CMK (cell line): ENCODE data around the gene TEX51.

Source experiments
- DNase-seq: peaks from one replicate; pipeline ENCODE4 v3.0.0-alpha.2; 2010; ENCODE audit warnings: low read depth

Gene TEX51

DNA sequence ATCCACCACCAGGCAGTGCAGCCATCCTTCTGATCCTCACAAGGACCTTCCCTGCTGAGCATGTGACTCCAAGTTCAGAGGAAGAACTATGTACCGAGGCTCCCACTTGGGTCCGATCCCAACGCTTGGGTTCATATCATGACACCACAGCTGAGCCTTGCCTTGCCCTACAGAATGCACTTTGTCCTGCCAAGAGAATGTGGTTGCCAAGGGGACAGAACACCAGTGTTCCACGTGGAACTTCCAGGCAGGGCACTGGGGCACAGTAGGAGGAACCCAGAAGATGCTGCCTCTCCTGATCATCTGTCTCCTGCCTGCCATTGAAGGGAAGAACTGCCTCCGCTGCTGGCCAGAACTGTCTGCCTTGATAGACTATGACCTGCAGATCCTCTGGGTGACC is at the start of gene TEX51:
Gene TEX51, plus strand, starts transcription at position 255 of the 400 bp plus-strand sequence. Its CDS starts 29 bp downstream, at position 284.
- DNase-seq, result no peak

DNA sequence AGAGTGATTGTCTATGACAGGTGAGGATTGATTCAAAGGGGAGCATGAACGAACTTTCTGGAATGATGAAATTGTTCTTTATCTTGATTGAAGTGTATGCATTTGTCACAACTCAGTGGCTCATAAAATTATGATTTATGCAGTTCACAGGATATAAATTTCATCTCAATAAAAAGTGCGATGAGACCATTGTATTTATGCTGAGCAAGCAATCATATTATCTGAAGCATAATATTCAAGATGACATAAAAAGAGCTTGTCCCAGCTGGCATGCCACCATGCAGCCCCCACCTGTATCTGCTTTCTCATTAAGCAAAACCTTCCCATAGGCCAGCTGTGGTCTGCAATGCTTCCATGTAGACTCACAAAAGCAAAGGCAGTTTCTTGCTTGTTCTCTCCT is 49.6 kb upstream of the TEX51 start:
- no peak for DNase-seq

DNA sequence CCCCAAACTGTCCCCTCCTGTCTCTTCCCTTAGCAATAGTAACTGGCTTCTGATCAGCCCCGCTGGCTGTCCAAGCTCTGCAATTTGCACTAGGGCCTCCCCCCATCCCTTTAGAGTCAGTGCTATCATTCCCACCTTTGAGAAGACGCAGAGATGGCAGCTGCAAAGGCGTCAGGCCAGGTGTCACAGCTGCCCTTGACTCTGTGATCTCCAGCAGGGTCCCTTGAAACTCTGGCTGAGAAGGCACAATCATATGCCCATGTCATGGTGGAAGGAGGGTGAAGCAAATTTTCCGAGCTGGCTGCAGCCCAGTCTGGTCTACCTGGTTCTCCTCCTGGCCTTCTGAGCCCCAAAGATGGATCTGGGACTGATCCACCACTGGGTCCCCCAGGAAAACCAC is 49.2 kb upstream of the TEX51 start:
- no peak for DNase-seq

DNA sequence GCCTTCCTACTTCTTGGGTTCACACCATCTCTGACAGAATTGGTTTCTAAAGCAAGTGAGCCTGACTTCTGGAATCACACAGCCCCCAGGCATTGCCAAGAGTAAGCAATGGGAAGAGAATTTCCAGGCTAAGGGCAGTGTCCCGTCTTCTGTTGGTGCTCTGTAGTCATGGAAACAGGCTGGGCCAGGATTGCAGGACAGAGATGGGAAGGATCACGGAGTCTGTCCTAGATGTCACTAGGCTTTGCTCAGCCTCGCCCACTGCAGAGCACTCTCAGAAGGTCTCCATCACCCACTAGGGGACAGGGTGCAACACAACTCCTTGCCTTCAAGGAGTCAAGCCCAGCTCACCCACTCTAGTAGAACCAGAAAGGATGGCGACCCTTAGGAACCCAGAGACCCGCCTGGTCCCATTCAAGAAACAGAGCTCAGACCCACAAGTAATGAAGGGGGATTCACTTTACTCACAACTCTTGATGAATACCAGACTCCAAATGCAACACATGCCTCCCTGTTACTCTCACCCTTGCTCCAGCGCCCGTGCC is 48.6 kb upstream of the TEX51 start:
- no peak for DNase-seq

DNA sequence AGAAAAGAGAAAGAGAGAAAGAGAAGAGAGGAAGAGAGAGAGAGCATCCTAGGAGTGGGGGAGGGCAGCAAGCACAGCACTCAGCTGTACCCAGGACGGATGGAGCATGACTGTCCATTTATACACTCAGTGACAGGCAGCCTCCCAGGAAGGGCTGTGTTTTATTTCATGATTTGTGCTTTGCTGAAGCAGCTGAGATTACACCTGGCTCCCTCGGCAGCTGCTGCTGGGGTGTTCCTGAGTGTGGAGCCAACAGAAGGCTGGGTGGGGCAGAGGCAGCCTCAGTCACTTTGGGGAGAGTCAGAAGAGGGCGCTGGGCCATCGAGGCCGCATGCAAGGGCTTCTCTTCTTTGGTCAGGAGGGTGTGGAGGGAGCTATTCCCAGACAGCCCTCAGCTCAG is 47.8 kb upstream of the TEX51 start:
- no peak for DNase-seq

DNA sequence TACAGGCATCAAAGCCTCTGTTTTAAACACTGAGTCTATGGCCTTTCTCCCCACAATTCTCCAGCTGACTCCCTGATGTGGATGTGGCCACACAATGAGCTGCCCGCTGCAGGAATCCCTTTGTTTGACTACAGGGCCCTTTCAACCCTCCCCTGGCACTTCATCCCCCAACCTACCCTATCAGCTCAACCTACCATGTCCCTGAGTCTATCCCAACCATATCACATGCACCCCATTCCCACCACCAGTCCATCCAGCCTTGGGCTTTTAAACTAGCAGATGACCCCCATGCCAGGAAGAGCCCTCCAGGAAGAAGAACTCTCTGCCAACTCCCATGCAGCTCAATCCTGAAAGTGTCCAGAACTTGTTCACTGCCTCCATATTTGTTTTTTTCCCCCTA is 46.9 kb upstream of the TEX51 start:
- no peak for DNase-seq

DNA sequence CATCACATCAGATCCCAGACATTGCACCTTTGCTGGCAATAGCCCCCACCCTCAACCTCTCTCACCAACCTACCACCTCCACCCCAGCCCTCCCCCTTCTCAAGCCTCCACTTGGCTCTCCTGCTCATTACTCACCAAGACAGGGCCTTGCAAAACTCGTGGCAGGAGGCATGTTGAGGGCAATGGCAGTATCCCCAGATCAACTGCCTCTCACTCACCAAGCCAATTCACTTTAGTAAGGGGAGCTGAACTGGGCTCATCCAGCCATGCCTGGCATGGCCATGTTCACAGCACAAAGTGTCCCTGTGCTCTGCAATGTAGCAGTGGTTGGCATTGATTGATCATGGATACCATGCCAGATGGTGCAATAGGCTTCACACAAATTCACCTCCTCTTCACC is 46.3 kb upstream of the TEX51 start:
- no peak for DNase-seq

DNA sequence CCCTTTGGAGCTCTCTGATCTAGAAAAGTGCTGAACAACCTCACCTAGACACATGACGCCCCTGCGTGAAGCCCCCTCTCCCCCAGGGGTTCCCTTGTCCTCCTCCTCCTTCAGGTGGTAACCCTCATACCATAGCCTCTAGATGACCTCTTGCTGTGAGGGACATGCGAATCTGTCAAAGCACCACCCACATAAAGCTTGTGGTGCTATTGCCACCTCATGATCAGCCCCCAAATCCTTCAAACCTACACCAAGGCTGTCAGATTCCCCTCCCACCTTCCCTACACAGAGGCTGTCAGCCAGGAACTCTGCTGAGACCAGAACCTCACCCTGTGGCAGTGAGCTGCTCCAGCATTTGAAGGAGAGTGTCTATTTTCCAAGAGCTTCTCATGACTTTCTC is 43.1 kb upstream of the TEX51 start:
- DNase-seq, result no peak

DNA sequence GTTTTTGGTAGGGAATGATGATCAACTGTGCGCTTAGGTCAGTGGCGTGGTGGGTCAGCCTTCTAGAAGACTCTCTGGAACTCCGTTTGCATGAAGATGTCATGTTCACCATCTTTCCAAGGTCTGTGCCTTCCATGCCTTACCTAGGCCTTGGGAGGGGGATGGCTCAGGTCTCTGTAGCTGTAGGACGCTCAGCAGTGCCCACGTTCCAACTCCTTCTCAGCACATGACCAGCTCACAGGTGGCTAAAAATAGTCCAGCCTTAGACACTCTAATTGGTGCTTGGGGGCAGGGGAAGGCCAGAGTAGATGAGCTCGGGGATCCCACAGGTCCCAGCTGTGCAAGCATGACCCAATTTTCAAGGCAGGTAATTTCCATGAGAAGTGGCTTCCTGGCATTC is 42.3 kb upstream of the TEX51 start:
- no peak for DNase-seq

DNA sequence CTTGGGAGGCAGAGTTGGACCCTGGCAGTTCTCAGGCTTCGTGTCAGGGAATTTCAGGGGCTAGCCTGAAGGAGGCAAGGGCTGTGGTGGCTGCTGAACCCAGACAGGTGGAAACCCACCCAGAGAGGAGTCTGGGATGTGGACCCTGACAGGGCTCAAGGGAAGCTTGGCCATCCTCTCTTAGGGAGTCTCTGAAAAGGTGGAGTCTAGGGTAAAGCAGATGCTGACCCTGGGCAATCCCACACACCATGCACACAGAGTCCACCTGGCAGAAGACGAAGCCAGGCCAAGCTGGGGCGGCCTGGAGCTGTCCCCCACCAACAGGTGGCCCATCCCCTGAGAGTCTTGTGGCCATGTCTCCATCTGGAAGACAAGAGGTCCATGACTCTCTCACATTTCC is 41.2 kb upstream of the TEX51 start:
- no peak for DNase-seq

DNA sequence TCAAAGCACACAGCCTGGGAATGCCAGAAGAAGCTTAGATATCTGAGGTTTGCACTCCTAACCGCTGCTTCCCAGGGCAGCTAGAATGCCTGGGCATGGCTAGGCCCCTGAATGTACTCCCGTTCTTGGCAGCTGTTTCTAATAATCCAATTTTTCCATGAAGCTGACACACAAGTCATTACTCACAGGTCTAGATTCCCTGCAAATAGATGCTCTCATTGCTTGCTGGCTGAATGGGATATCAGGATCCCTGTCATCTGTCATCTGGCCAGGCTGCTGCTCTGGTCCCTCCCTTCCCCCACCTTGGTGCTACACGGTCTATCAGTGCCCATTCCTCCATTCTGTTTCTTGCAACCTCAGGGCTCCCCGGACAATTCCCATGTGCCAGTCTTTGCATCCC is 40.7 kb upstream of the TEX51 start:
- no peak for DNase-seq

DNA sequence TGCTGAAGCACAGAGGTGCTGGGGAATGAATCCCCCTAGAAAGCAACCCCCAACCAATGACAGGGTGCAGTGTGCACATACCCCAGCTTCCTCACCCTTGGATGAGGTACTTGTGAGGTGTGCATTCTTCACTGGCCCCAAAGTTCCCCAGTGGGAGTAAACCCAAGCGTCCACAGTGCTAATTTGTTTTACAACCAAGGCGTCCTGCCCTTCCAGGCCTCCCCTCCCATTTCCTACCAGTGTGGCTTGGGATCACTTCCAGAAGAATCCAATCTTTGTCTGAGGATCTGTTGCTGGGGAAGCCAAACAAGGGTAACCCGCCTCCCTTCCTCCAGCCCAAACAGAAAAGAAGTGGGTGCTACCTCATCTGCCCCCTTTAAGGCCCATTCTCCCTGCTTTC is 40.3 kb upstream of the TEX51 start:
- DNase-seq, result no peak

DNA sequence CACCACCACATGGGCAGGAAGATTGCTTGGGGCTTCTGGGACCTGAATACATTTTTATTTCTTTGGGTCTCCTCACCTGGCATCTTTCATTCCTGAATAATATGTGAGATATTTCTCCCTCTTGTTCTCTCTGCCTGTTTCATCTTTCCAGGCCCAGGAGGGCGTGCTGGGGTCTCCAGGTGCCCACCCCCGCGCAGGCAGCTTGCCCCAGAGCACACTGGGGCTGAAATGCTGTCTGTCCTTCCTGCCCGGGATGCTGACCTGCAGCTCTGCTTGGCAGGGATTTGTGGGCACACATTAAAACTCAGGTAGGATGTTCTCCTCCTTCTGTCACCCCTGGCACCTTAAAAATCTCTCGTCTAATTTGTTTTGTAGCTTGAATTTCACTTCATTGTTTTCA is 39.7 kb upstream of the TEX51 start:
- no peak for DNase-seq

DNA sequence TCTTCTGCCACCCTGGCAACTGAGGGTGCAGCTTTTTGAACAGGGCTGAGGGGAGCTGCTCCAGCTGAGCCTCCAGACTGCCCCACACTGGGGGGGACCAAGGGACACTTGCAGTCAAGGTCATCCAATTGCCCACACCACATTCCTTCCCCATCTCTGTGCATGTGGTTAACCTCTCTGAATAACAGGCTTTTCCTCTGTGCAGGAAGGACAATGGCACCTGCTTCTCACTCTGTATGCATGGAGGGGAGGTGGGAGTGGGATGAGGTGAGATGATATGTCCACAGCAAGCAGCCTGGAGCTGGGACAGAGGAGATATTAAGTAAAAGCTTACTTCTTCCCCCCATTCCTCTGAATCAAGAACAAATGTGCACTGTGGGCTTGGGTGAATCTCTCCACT is 39.1 kb upstream of the TEX51 start:
- DNase-seq, result no peak

DNA sequence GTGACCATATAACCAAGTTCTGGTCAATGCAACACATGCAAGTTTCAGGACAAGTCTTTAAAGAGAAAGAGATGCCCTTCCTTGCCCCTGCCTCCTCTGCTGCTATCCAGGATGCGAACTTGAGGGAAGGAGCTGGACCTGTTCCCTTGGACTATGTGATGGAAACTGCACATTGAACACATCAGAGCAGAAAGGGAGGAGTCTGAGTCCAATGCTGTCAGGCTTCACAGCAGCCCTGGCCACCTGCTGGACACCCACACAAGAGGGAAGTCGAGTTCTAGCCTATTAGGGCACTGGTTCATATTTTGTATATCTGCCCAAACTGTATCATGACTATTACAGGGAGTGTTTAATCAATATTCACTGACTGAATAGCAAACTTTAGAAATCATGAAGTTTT is 38.3 kb upstream of the TEX51 start:
- no peak for DNase-seq

DNA sequence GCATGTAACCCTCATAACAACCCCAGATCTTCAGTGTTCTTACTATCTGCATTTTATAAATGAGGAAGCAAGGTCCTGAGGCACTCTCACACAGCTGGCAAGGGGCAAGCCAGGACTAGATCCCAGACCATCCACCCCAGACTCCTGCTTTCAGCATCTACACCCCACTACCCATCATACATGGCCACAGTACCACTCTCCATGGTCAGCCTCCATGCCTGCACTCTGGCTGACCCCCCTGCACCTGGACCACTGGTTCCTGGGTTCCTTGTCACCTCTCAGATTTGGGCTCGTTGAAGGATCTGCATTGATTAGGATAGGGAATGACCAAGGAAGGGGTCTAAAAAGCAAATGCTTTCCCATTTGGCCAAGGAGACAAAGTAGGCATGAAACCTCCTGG is 36.0 kb upstream of the TEX51 start:
- DNase-seq, result no peak

DNA sequence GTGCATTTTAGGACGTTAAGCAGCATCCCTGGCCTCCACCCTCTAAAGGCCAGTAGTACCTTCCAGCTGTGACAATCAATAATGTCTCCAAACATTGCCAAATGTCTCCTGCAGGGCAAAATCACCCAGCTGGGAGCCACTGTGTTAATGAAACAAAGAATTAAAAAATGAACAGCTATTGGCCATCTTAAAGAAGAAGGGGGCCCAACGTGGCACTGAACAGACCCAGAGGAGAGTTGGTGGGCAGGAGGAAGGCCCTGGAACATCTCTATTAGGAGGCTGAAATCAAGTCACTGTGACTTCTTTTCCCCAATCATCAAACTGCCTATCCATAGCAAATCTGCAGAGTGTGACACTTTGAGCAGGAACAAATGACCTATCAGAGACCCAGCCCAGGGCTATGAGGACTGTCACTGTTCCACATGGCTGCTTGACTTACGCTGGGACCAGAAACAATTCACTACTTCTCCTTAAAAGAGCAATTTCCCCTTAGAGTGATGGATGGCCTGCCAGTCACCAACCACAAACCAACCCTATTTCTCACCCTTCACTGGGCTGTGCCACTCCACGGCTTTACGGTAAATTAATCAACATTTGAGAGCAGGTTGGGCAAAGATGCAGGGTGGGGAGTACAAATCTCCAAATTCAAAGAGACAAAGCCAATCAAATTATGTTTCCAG is 35.2 kb upstream of the TEX51 start:
- no peak for DNase-seq

DNA sequence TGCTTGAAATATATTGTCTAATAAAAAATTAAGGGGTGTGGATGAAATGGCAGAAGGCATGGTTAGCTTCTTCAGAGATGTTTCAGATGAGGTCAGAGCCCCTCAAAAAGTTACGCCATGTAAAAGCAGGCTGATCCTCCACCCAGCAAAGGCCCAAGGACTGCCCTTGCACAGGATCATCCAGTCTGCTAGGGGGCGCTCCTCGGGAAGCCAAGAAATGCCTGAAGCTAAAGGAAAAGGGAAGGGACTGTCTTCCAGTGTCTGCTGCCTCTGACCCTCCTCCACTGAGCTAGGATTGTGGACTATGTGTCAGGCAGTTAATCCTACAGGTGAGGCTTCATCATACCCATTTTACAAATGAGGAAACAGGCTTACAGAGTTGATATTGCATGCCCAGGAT is 33.8 kb upstream of the TEX51 start:
- no peak for DNase-seq

DNA sequence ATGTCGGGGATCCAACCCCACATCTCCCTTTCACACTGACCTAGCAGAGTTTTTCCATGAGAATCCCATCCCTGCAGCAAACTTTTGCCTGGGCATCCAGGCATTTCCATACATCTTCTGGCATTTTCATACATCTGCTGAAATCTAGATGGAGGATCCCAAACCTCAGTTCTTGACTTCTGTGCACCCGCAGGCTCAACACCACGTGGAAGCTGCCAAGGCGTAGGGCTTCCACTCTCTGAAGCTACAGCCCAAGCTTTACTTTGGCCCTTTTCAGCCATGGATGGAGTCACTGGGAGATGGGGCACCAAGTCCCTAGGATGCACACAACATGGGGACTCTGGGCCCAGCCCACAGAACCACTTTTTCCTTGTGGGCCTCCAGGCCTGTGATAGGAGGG is 32.2 kb upstream of the TEX51 start:
- DNase-seq, result no peak

DNA sequence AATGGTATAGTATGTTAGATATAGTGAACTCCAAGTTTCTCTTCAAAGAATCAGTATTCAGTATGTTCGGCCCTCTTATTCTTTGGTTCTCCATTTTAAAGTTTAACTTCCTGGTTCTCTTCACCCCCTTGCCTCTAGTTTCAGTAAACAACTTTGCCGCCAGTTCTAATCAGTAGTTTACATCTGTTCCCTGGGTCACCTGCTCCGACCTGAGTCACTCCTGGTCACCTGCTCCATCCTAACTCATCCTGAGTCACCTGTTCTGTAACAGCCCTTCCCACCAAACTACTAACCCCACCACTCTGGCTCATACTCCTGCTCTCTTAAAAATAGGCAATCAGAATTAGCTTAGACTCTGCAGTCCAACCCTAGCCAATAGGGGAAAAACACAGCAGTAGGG is 23.7 kb upstream of the TEX51 start:
- DNase-seq, result no peak

DNA sequence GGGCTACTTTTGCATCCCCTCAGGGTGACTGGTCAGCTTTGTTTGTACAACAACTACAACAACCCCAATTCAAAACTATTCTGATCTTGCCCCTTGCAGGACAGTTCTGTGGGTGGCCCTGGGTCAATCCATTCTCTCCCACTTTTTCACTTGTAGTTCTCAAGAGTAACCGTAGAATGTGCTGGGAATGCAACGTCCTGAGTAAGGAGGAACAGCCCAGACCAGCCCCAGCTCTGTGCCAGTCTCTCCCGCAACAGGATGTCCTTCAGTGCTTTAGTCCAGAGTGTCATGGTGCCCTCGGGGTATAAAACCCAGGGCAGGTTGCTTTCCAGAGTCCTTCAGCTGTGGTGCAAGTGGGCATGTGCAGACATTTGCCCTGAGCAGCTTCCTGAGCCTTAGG is 22.1 kb upstream of the TEX51 start:
- no peak for DNase-seq

DNA sequence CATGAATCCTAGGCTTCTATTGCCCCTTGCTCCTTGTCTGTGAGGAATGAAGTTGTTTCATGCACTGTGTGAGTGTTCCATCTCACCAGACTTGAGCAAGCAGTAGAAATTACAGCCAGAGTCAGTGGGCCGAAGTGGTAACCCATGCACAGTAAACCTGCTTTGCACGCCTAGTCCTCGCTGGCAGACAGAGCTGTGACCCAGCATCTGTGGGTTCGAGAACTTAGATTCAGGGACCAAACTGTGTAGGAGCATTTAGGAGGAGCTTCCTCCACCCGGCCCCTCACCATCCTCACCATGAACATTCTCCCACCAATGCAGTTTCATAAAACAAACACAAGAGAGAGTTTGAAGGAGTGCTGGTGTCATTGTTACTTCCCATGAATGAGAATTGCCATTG is 21.6 kb upstream of the TEX51 start:
- no peak for DNase-seq

DNA sequence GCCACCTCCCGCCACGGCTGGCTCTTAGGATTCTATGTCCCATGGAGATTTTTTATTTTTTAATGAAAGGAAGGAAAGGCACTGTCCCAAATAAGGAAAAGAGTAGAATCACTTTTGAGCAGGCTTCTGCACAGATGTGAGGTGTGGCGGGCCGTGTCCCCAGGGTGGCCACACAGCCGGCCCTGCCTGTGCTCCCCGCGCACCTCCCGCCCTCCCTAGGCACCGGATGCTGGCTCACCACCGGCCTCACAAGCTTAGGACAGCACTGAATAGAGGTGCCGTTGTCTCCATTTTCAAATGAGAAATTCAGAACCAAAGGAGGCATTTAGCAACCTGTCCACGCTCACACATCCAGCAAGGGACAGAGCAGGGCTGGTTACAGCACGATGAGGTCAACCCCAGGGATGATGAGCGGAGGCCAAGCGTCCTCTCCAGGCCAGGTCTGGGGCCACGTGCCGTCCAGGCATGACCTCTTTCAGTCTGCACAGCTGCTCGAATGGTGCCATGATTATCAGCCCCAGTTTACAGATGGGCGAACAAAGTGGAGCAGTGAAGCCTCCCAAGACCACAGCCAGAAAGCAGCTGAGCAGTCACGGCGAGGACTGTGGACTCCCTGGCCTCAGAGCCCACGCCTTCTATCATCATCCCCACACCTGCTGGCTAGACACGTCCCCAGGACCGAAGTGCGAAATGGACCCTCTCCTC is 20.7 kb upstream of the TEX51 start:
- no peak for DNase-seq

DNA sequence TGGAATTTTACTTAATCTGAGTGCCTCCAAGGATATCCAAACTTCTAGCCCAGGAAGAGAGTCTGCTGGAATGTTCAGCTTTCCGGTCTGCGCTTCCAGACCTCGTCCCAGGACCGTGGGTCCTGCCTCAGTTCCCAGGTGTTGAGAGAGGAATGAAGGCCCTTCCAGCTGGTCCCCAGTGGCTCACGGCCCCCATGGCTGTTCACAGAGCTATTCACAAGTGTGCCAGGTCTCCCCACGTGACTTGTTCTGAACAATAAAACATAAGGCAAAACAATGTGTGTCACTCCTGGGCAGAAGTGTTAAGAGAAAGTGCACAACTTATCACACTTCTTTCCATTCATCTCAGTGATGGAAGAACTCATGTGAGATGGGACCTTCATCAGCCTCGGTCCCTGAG is 20.1 kb upstream of the TEX51 start:
- no peak for DNase-seq
